HFF-Myc (cell line): ENCODE measurements around the gene C13orf46.

ENCODE experiments used
- DNase-seq: peaks from one replicate; pipeline ENCODE4 v3.0.0-alpha.2; 2011; ENCODE audit warnings: low read depth; ENCODE audit errors: extremely low read depth
- H3K4me3 ChIP-seq: replicated peaks from 2 replicates; pipeline ENCODE4 v1.5.1; 2011; ENCODE audit warnings: low read depth, mild to moderate bottlenecking, control low read depth, low read length
- CTCF ChIP-seq: IDR thresholded peaks from 2 replicates; pipeline ENCODE4 v1.5.1; 2012; ENCODE audit warnings: mild to moderate bottlenecking, low read depth, low read length, control low read depth; ENCODE audit errors: missing control alignments

Gene C13orf46

GRCh38 chr13:113981194-113981605 lies 7.3 kb upstream of the C13orf46 start:
- no peak for DNase-seq

GRCh38 chr13:113980489-113981064 lies 6.7 kb upstream of the C13orf46 start:
- DNase-seq: no peak
- no peak overlapping the region for H3K4me3 ChIP-seq
- no peak for TF ChIP-seq CTCF

More at GRCh38 chr13:113981194-113981605, 7.3 kb upstream of the C13orf46 start:
- TF ChIP-seq CTCF: no peak
- H3K4me3 ChIP-seq: no peak overlapping the region

GRCh38 chr13:113979791-113980471 lies 6.1 kb upstream of the C13orf46 start:
- no peak for DNase-seq
- no peak overlapping the region for H3K4me3 ChIP-seq
- TF ChIP-seq CTCF: no peak

- no peak for DNase-seq
- H3K4me3 ChIP-seq: no peak overlapping the region
- TF ChIP-seq CTCF: no peak
Measured at GRCh38 chr13:113978741-113979481, 5.0 kb upstream of the C13orf46 start.

- no peak for DNase-seq
- H3K4me3 ChIP-seq: no peak overlapping the region
- TF ChIP-seq CTCF: no peak
Measured at GRCh38 chr13:113977976-113978375, 4.1 kb upstream of the C13orf46 start.

- TF ChIP-seq CTCF: no peak
- no peak for DNase-seq
- no peak overlapping the region for H3K4me3 ChIP-seq
Measured at GRCh38 chr13:113976711-113977684, 3.1 kb upstream of the C13orf46 start.
